ENCODE measurements around the gene EPHA6. TPM values are rescaled to one million over a fixed set of nuclear protein-coding genes. Genes with fewer than 3 reads are reported as not detected.

The EPHA6 gene
- total and polyA plus RNA-seq, 2 donors (not counting 1 experiment from before 2014, with no cell fraction given): under 0.01 TPM; not detected in 1

DNA sequence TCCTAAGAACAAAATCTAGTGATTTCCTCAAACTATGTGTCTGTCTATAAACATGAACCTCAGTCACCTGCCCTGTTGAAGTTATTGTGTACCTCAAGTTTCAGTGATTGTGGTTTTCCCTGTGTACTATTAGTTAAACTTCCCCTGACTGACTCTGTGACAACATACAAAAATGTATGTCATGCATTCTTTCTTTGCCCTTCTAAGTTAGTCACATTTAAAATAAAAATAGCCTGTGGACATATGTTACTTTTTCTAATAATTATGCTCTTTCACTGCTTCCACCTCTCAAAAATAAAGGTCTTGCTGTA, 29.8 kb downstream of the EPHA6 start:
- Histone ChIP-seq H2AFZ (ENCODE audit: low read length) (no peak overlapping the region), H3K4me3 (replicated peaks in 1 of 4; ENCODE audit: control extremely low read depth in 1 of 4, insufficient read depth in 1 of 4, low read depth in 3 of 4, low read length in 4 of 4) (no peak overlapping the region), H3K36me3 (ENCODE audit: control insufficient read depth, insufficient read depth, low read length) (no peaks in the 10 kb centered on the region), H3K27ac (ENCODE audit: insufficient read depth, low read length) (no peak overlapping the region), H3K4me2 (ENCODE audit: extremely low read depth, insufficient read depth, low read length) (no peak overlapping the region), H3K4me1 (ENCODE audit: control insufficient read depth, extremely low read depth, insufficient read depth, low read length) (no peaks in the 10 kb centered on the region), H3K9ac (ENCODE audit: insufficient read depth, low read length) (no peak overlapping the region), H4K20me1 (ENCODE audit: control insufficient read depth, extremely low read depth, insufficient read depth, low read length) (no peaks in the 10 kb centered on the region), H3K27me3 (ENCODE audit: control insufficient read depth, insufficient read depth, low read length) (no peaks in the 10 kb centered on the region), H3K79me2 (ENCODE audit: control insufficient read depth, insufficient read depth, low read length) (no peaks in the 10 kb centered on the region), H3K9me3 (ENCODE audit: control insufficient read depth, insufficient read depth, low read depth, low read length) (no peaks in the 10 kb centered on the region)
- TF ChIP-seq, protein P1, sequence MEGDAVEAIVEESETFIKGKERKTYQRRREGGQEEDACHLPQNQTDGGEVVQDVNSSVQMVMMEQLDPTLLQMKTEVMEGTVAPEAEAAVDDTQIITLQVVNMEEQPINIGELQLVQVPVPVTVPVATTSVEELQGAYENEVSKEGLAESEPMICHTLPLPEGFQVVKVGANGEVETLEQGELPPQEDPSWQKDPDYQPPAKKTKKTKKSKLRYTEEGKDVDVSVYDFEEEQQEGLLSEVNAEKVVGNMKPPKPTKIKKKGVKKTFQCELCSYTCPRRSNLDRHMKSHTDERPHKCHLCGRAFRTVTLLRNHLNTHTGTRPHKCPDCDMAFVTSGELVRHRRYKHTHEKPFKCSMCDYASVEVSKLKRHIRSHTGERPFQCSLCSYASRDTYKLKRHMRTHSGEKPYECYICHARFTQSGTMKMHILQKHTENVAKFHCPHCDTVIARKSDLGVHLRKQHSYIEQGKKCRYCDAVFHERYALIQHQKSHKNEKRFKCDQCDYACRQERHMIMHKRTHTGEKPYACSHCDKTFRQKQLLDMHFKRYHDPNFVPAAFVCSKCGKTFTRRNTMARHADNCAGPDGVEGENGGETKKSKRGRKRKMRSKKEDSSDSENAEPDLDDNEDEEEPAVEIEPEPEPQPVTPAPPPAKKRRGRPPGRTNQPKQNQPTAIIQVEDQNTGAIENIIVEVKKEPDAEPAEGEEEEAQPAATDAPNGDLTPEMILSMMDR (conservative IDR thresholded peaks at IDR 0.05 in 1 of 2, IDR thresholded peaks at IDR 0.05 in 1 of 2; ENCODE audit: low read depth in 1 of 2, low read length in 2 of 2): no peak
- TF ChIP-seq EZH2 (IDR thresholded peaks at IDR 0.05; ENCODE audit: low read length, missing control alignments): no peak
- no peak for DNase-seq (ENCODE audit: low read depth in 2 of 2)

DNA sequence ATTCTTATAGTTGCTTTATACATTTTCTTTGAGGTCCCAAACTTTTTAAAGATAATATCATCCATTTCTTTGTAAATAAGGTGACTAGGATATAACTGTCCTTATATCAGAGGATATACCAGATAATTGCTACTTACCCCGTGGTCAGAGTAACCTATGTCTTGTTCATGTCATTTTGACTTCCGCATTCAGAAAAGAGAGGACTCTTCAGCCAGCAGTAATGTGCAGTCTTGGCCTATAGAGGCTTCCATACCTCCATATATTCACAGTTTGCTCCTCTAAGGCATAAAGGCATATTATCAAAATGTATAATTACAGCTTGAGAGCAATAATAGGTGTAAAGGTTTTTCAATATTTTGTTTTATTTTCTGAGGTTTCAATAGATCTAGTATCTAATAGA, 38.5 kb downstream of the EPHA6 start:
- no peak for DNase-seq (ENCODE audit: low read depth in 2 of 2)
- H3K9ac ChIP-seq (ENCODE audit: insufficient read depth, low read length): no peak overlapping the region
- no peaks in the 10 kb centered on the region for H3K9me3 ChIP-seq (ENCODE audit: control insufficient read depth, insufficient read depth, low read depth, low read length)
- no peaks in the 10 kb centered on the region for H3K4me1 ChIP-seq (ENCODE audit: control insufficient read depth, extremely low read depth, insufficient read depth, low read length)
- TF ChIP-seq, protein P1 (conservative IDR thresholded peaks at IDR 0.05 in 1 of 2, IDR thresholded peaks at IDR 0.05 in 1 of 2; ENCODE audit: low read depth in 1 of 2, low read length in 2 of 2): no peak
- no peak for TF ChIP-seq EZH2 (IDR thresholded peaks at IDR 0.05; ENCODE audit: low read length, missing control alignments)
- H3K27me3 ChIP-seq (ENCODE audit: control insufficient read depth, insufficient read depth, low read length): no peaks in the 10 kb centered on the region
- H3K4me3 ChIP-seq (replicated peaks in 1 of 4; ENCODE audit: control extremely low read depth in 1 of 4, insufficient read depth in 1 of 4, low read depth in 3 of 4, low read length in 4 of 4): no peak overlapping the region
- no peaks in the 10 kb centered on the region for H4K20me1 ChIP-seq (ENCODE audit: control insufficient read depth, extremely low read depth, insufficient read depth, low read length)
- H2AFZ ChIP-seq (ENCODE audit: low read length): no peak overlapping the region
- H3K4me2 ChIP-seq (ENCODE audit: extremely low read depth, insufficient read depth, low read length): no peak overlapping the region
- H3K36me3 ChIP-seq (ENCODE audit: control insufficient read depth, insufficient read depth, low read length): no peaks in the 10 kb centered on the region
- H3K79me2 ChIP-seq (ENCODE audit: control insufficient read depth, insufficient read depth, low read length): no peaks in the 10 kb centered on the region
- H3K27ac ChIP-seq (ENCODE audit: insufficient read depth, low read length): no peak overlapping the region

DNA sequence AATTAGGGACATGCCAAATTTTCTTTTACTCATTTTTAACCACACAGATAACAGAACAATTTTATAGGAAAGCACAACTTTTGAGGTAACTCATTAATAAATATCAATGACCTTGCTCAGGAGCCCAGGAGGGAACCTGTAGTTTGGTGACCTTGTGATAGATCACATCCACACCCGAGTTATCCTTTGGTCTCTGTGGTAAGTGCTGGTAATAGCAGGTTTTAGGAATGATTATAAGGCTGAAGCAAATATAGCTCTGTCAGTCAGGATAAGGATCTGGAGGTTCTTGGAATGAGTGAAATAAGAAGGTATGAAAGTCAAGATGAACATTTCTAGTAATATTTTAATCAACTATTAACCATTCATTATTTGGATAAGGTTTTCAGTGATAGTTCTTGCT, 46.5 kb downstream of the EPHA6 start:
- no peaks in the 10 kb centered on the region for H3K4me1 ChIP-seq (ENCODE audit: control insufficient read depth, extremely low read depth, insufficient read depth, low read length)
- DNase-seq (ENCODE audit: low read depth in 2 of 2): no peak
- no peaks in the 10 kb centered on the region for H4K20me1 ChIP-seq (ENCODE audit: control insufficient read depth, extremely low read depth, insufficient read depth, low read length)
- TF ChIP-seq, protein P1 (conservative IDR thresholded peaks at IDR 0.05 in 1 of 2, IDR thresholded peaks at IDR 0.05 in 1 of 2; ENCODE audit: low read depth in 1 of 2, low read length in 2 of 2): no peak
- TF ChIP-seq EZH2 (IDR thresholded peaks at IDR 0.05; ENCODE audit: low read length, missing control alignments): no peak
- no peaks in the 10 kb centered on the region for H3K9me3 ChIP-seq (ENCODE audit: control insufficient read depth, insufficient read depth, low read depth, low read length)
- no peaks in the 10 kb centered on the region for H3K27me3 ChIP-seq (ENCODE audit: control insufficient read depth, insufficient read depth, low read length)
- H3K79me2 ChIP-seq (ENCODE audit: control insufficient read depth, insufficient read depth, low read length): no peaks in the 10 kb centered on the region
- no peak overlapping the region for H3K4me3 ChIP-seq (replicated peaks in 1 of 4; ENCODE audit: control extremely low read depth in 1 of 4, insufficient read depth in 1 of 4, low read depth in 3 of 4, low read length in 4 of 4)
- H3K36me3 ChIP-seq (ENCODE audit: control insufficient read depth, insufficient read depth, low read length): no peaks in the 10 kb centered on the region
- no peak overlapping the region for H3K9ac ChIP-seq (ENCODE audit: insufficient read depth, low read length)
- no peak overlapping the region for H3K27ac ChIP-seq (ENCODE audit: insufficient read depth, low read length)
- H2AFZ ChIP-seq (ENCODE audit: low read length): no peak overlapping the region
- H3K4me2 ChIP-seq (ENCODE audit: extremely low read depth, insufficient read depth, low read length): no peak overlapping the region
